GM18873 (cell line): ENCODE measurements around the gene ALX4.

Source experiments
- ATAC-seq: cut with Tn5 transposase; IDR thresholded peaks from one replicate; pipeline ENCODE4 v1.9.1; 2021; ENCODE audit warnings: mild to moderate bottlenecking, moderate library complexity, moderate number of reproducible peaks; ENCODE audit not compliant: unreplicated experiment, low FRiP score

ALX4 gene

DNA sequence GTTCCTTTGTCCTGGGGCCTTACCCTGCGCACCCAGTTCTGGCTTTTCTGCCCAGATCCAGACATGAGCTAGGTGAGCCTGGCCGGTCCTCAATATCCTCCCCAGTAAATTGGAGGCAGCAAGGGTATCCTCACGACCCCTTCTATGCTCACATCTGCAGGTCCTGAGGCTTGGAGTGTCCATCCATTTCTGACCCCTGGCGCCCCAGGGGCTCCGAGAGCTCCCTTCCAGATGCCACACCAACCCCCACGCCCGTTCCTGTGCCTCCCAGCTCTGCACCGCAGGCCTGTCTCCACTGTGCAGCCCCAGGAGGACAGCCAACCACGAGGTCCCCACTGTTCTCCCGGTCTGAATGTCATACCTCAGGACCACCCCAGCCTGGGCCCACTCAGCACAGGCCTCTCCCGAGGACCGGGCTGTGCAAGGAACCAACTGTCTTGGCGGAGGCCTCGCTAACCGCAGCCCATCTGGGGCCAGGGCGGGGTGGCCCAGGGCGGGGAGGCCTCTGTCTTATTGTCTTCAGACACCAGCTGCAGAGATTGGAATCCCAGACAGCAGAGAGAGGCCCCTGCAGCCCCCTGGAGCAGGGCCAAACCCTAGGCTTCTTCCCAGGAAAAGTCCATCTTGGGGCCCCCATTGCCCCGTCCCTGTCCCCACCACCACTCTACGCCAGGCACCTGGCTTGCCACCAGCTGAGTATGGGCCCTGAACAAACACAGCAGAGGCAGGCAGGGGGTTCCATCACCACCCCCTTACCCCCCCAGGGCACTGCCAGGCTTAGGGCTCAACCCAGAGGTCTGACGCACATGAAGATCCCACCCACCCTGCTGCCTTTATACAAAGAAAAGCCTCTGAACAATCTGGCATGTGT lies 39.3 kb downstream of the ALX4 start:
- no peak for ATAC-seq

DNA sequence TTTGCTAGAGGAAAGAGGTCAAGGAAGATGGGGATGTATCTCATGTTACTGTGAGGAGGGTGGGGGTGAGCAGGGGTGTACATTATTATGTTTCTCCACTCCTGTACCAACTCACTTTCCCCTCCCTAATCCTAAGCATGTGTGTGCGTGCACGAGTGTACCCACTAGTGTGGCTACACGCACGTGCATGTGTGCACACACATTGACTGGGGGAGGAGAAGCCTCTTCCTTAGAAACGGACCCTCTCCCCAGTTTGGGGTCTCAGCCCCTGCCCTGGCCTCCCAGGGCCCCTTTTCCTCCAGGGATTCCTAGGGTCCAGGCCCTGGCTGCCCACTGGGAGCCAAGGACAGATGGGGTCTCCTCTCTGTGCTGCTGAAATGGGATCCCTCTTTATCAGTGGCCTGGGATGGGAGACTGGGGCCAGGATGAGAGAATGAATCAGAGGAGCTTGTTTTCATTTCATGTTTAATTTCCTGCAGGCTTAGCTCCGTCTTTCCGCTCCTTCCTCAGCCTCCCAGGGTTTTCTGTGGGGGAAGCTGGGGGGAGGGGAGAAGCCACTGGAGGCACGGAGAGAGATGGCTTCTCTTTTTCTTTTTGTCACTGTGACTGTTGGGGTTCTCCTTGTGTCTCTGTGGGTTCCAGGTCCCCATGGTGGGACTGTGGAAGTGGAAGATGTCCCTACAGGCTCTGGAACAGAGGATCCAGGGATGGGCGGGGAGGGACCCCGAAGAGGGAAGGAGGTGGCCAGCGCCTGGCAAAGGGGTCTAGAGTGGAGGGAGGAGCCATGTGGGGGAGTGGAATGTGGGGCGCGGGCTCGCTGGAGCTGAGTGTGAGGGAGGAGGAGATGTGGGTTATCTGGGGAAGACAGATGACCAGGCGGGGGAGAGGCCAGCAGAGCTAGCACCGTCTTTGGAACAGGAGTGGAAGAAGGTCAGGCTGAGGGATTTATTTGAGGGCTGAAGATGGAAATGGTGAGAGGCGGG lies 40.3 kb downstream of the ALX4 start:
- no peak for ATAC-seq

DNA sequence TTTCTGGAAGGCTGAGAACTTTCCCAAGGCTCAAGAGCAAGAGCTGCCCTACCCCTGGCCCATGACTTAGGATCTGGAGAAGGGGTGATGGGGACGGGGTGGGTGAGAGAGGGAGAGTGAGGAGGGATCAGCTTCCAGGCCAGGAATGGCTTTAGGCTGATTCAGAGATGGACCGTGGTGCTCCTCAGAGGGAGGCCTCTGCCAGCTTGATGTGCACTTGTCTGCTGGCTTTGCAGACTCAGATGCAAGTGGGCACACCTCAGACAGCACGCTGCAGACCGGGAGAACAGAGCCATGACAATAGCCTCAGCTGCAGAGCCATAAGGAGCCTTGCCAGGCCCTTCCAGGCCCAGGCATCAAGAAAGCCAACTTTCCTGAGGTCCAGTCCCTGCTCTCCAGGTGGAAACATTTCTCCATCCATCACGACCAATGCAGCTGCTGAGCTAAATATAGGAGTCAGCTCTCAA lies 41.3 kb downstream of the ALX4 start:
- no peak for ATAC-seq

DNA sequence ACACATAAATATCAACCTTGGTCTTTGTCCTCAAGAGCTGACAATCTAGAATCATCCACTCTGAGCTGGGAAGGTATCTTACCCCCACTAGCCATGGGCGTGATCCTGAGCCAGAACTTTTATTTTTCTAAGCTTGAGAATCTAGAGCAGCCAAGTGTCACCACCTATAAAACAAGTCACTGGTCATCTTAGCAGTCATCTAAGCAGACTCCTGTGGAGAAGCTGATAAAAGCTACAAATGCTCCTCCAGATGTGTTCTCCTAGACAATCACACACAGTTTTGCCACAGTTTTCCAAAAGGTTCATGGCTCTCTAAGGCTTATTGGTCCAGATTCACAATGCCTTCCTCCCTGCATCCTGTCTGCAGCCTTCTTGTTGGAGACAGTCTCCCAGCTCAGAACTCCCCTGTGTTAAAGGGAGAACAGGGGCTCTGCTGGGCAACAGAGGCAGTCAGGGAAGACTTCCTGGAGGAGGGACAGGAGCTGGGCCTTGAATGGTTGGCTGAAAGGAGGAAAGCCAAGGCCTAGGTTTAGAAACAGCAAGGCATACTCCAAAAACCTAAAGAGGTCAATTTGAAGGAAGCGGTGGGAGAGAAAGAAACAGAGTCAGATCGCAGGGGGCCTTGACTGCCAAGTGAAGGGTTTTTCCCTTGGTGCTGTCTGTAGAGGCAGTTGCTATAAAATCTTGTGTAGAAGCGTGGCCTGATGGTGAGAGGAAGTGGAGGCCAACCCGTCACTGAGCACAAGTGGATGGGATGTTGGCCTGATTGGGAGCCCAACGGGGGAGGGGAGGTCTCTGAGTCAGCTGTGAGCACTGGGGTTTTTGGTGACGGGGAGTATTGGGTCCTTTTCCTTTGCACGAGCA lies 42.0 kb downstream of the ALX4 start:
- no peak for ATAC-seq

DNA sequence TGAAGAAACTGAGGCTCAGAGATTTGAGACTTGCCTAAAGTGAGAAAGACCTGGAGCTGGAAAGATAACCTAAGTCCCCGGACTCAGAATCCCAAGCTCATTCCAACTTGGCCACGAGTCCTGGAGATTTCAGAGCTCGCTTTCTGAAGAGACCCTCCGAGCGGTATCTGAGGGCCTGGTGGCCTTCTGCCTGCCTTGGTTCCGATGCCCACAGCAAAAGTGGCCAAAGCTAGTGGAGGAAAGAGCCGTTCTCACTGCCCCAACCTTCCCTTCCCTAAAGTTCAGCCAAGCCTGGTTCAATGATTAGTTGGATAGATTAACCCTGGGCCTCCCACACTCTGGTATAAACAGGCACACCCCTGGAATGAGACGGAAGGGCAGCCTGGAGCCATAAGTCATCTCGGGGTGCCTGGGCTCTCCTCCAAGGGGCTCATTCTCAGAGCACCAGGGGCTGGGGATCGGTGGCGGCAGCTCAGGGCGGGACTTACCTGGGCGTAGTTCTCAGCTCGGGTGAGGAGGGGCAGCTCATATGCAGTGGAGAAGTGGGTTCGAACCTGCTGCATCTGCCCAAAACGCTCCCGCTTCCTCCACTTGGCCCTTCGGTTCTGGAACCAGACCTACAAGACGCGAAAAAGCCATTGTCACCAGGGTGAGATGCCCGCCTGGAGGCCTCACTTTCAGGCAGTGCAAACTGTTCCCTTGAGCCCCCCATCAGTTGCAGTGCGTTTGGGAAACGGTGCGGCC lies 42.8 kb downstream of the ALX4 start:
- ATAC-seq: no peak

DNA sequence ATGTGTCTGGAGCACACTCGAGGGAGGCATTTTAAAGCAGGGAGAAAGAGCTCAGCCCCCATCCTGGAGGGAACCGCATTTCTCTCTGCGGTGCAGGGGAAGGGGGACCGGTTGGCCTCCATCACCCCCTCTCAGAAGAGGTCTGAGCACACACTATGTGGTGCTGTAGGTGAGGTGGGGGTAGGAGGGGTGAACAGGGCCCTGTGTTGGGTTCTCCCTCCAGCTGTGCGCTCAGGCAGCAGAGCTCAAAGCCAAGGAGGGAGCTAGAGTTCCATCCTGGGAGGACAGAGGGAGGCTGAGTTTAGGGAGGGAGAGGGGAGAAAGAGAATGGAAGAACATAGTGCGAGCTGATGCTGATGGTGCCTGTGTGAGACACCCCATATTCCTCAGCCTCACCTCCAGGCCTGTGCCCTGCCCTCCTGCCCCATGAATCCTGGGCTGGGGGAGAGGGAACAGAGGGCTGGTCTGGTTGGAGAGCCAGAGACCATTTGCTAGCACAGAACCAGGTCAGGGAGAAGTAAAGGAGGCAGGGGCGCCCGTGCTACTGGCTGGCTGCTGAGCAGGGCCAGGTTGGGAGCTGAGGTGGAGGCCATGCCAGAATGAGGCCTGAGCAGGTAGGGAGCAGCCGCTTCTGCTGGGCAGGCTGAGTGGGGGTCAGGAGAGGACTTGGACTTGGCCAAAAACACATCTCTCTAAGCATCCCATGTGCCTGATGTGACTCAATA lies 43.7 kb downstream of the ALX4 start:
- ATAC-seq: no peak

DNA sequence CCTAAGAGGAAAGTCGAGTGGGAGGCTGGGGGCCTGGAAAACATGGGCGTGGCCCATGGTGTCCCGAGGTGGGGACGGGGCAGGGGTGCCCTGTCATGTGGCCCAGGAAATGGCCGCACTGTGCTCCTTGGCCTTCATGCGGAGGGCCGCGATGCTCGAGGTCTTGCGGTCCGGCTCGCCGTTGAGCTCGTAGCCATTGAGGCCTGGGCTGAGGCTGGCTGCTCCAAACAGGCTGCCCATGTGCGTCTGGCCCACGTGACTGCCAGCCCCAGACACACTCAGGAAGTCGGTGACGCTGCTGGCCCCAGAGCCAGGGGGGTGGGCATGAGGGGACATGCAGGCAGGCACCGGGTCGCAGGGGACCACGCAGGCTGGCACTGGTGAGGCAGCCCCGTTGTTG lies 45.2 kb downstream of the ALX4 start:
- ATAC-seq: no peak

DNA sequence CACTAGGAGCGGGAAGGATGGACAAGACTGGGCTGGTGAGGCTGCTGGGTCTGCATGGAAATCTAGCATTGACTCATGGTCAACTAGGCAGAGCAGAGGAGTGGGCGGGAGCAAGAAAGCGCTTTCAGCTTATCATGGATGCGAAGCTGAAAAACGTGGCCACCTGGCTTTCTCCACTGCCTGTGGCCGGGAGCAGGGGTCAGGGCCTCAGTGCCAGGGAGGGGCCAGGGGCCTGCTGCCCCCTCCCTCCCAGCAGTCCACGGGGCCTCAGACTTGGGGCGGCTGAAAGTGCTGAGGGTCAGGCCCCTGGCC lies 45.5 kb downstream of the ALX4 start:
- ATAC-seq: no peak

DNA sequence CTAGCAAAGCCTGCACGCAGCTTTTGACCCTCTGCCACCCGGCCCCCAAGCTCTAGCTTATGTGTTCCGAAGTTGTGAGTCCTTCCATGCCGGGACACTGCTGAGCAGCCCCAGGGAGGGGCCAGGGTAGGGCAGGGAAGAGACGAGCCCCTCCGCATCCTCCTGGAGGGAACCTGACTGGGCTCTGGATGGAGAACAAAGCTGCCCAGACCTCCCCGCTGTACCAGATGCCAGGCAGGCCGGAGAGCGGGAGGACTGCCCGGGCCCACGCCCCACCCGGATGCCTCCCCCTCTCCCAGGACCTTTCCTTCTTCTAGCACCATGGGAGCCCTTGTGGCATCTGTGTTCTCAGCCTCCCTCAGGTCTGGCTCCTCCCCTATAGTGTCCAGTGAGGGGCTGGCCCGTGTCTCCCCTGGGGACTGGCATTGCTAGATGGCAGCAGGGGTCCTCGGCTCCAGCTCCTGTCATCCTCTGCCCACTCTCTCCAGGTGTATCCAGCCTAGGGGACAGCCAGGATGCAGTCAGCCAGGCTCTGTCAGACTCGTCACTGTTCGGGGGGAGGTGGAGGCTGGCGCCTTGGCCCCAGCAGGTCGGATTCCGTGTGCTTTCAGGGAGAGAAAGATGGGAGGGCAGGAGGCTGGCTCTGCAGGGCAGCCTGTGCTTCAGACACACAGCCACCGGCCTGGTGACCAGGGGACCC lies 46.1 kb downstream of the ALX4 start:
- ATAC-seq: no peak

DNA sequence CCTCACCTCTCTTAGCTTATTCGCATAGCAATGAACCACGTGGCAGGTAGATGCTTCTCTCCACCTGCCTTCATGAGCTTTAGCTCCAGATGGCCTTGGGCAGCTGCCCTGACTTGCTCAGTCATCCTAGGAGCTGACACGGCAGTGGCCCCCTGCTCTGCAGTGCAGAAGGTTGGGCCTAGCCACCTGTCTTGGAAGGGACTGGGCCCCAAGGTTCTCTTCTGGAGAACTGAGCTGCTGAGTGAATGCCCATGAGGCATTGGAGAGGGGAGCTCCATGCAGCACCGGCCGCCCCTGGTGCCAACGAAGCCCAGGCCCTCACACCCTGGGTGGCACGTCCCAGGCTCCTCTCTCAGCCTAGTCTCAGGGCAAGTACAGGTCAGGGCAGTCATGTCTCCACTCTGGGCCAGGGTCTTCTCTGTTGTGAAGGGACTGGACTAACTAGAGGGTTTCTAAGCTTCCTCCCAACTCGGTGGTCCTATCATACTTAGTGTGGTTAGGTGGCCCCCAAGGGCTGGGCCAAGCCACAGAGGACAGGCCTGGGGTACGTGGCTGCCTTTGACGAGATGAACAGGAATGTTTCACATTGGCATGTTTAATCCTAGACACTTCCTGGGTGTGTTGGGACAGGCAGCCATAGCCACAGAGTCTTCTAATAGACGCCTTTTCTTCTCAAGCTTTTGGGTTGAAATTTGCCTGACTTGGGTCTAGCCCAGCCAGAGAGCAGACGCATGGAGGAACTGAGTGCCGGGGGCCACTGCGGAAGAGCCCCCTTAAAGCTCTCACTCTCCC lies 47.9 kb downstream of the ALX4 start:
- ATAC-seq: no peak

DNA sequence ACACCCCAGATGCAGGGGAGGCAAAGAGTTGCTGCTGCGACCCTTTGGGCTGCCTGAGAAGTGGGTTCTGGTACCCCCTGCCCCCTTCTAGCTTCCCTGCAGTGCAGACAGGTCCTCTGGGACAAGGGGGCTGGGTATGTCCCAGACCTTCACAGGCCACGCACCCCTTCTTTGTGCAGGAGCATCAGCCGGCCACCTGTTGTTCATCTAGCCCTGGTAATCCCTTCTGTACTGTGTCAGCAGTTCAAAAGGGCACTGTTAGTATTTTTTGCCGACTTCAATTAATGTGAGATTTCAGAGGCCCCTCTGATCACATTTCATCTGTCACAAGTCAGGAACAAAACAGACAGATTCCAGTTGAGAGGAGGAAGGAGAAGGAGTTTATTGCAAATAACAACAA lies 49.9 kb downstream of the ALX4 start:
- no peak for ATAC-seq

DNA sequence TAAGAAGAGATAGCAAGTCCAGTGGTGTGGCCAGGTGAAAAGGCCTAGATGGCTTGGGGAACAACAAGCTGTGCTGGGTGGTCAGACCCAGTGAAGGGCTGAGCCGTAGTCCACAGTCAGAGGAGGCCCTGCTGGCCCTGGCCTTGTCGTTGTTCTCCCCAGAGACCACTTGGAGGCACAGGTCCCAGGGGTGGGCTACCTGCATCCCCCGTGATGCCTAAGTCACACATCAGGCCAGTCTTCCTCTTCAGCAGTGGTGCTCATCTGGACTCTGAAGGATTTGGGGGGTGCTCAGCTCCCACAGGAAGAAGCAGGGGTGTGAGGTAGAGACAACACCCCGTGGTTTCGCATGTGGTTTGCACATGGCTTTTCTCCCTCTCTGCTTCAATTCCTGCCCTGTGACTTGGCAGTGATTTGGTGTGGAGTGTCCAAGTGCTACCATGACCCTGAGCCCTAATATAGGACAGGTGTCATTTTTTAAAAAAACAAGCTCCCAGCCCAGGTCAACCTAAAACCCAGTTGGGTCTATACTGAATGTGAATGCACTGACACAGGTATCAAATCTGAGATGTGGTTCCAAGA lies 51.0 kb downstream of the ALX4 start:
- no peak for ATAC-seq

DNA sequence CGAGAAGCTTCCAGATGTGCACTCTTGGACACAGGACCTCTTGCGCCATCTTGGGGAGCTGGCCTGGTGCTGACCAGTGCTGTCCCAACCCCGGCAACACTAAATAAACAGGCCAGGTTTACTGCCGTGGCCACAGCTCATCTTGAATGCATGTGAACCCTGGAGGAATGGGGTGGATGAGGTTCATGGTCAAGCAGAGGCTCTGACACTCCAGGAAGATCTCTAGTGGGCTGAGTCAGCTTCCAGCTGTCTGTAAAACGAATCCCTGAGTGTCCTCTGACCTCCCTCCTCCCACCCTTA lies 51.8 kb downstream of the ALX4 start:
- ATAC-seq: no peak

DNA sequence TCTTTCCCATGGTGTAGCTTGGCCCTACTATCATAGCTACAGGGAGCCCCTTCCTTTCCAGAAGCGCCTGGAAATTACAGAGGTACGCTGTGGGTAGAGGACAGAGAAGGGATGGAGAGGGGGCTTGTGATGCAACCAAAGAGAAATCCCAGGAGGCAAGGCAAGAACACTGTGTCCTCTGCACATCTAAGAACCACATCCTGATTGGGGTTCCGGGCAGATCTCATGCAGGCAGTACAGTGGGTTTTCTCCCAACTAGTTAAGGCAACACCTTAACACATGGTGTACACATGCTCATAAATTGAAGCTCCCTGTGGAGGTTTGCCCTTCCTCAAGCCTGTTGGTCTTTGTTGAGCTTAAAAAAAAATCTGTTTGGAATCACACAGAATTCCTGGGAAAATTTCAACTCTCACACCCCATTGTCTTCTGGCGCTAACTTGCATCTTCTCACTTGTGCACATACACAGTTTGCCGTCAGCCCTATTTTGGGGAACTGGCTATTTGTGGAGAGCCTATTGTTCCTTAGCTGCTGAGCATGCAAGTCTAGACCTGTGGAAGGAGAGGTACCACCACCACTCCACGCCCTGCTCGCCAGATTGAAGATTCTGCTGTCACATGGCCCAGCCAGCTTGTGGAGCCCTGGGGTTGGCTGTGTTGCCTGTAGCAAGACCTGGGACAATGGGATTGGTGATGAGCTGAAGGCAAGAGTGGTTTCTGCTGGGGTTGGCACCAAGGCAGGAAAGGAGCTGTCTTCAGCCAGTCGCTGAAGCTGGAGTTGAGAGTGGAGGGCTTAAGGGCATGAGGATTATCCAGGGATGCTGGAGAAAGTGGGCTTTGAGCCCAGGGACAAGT lies 52.4 kb downstream of the ALX4 start:
- ATAC-seq: no peak

DNA sequence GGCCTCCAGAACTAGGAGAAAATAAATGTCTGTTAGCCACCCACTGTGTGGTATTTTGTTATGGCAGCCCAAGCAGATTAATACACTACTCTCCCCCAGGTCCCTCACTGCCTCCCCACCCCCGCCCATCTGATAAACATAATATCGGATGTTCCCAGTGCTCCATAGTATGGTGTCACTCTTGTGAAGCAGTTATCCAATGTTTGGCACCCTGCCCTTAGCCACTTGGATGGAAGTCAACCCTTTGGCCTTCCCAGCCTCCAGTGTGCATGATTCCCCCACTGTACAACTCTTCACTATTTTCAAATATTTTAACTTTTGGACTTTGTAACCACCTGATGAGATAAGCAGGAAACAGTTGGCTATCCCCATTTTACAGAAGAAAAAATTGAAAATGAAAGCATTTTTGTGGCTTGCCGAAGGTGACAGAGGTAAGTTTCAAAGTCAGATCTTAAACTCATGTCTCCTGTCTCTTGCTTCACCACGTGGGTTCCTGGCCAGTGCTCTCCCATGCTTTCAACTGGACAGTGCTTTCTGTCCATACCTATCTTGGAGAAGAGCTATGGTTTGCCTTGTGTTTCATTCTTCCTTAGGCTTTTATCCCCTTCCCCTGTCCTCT lies 53.2 kb downstream of the ALX4 start:
- ATAC-seq: no peak

DNA sequence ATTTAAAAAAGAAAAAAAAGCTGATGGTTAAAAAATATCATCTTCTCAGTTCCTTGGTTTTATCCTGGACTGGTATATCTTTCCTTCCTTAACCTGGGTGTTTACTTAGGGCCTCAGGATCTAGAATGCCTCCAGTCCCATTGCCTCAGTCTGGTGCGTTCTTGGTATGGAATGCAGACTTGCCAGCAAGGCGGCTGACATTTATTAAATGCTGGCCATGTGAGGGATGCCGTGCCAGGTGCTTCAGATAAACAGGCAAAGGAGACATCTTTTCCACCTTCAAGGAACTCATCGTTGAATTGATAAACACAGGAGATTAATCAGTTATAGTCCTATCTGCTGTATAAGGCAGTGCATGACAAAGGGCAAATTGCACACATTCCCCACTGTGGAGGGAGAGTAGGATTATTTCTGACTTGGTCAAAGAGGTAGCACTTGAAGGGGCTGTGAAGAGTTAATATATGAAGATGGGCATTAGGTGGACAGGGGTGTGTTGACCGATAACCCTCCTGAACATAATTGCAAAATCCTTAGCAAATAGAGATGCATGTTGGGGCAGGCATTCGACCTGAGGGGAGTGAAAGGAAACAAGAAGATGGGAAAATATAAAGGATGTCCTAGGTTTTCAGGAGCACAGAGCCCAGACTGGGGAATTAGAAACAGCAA lies 54.4 kb downstream of the ALX4 start:
- no peak for ATAC-seq
